ENCODE measurements around the gene UBE2E3.

UBE2E3 gene

DNA sequence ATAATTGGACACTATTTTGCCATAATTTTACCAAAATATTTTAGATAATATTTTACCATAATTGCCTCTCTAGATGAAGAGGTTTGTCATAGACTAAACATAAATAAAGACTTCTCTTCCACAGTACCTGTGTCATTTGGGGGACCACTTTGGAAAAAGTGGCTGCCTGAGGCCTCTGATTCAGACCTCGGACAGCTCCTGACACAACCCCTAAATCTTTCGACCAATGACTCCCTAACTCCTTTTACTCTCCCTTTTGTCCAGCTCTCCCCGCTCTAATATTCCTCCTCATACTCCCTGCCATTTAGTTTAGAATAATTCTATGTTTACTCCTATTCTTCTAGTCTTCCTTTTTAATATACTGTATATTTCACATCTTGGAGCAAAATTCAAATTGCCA, 36.0 kb upstream of the UBE2E3 start:
- Histone ChIP-seq H3K79me2 (ENCODE audit: insufficient read depth, low read length) (no peaks in the 10 kb centered on the region), H3K4me1 (ENCODE audit: insufficient read depth, low read length) (no peaks in the 10 kb centered on the region), H3K36me3 (ENCODE audit: insufficient read depth, low read length) (no peaks in the 10 kb centered on the region), H3K9me3 (ENCODE audit: insufficient read depth, low read length, severe bottlenecking) (no peaks in the 10 kb centered on the region), H3K9ac (ENCODE audit: low read depth, low read length) (no peak overlapping the region), H3K27ac (ENCODE audit: low read length) (no peak overlapping the region), H4K20me1 (ENCODE audit: insufficient read depth, low read length) (no peaks in the 10 kb centered on the region), H3K27me3 (ENCODE audit: insufficient read depth, low read length, poor library complexity) (peaks cover 5% of the 10 kb centered on the region), H2AFZ (ENCODE audit: low read depth, low read length) (no peak overlapping the region), H3K4me3 (ENCODE audit: low read depth in 1 of 2, low read length in 2 of 2) (no peak overlapping the region), H3K4me2 (ENCODE audit: insufficient read depth, low read length) (no peak overlapping the region)
- DNase-seq (no peak), ATAC-seq (ENCODE audit: insufficient read depth, low read depth) (no peak)
- no peak for TF ChIP-seq EZH2 (IDR thresholded peaks at IDR 0.05; ENCODE audit: borderline replicate concordance, low read depth, low read length, severe bottlenecking)
- TF ChIP-seq, protein P1, sequence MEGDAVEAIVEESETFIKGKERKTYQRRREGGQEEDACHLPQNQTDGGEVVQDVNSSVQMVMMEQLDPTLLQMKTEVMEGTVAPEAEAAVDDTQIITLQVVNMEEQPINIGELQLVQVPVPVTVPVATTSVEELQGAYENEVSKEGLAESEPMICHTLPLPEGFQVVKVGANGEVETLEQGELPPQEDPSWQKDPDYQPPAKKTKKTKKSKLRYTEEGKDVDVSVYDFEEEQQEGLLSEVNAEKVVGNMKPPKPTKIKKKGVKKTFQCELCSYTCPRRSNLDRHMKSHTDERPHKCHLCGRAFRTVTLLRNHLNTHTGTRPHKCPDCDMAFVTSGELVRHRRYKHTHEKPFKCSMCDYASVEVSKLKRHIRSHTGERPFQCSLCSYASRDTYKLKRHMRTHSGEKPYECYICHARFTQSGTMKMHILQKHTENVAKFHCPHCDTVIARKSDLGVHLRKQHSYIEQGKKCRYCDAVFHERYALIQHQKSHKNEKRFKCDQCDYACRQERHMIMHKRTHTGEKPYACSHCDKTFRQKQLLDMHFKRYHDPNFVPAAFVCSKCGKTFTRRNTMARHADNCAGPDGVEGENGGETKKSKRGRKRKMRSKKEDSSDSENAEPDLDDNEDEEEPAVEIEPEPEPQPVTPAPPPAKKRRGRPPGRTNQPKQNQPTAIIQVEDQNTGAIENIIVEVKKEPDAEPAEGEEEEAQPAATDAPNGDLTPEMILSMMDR (IDR thresholded peaks at IDR 0.05; ENCODE audit: borderline replicate concordance, extremely low read depth, low read length, poor library complexity, severe bottlenecking) = no peak

DNA sequence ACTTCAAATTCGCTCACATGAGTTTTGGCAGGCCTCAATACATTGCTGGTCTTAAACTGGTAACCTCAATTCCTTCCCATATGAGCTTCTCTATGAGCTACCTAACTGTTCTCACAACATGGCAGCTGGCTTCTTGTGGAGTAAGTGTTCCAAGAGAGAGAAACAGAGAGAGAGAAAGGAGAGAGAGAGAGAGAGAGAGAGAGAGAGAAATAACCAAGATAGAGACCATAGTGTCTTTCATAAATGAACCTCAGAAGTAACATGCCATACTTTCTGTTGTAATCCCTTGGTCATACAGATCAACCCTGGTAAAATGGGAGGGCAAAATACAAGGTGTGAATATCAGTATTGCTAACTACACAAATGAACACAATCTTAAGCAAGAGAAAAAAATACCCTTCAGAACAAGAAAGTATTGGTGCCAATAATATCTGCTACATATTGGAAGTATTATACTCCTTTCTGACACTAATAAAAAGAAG, 33.2 kb upstream of the UBE2E3 start:
- no peaks in the 10 kb centered on the region for H3K9me3 ChIP-seq (ENCODE audit: insufficient read depth, low read length, severe bottlenecking)
- peaks cover 11% of the 10 kb centered on the region for H3K27me3 ChIP-seq (ENCODE audit: insufficient read depth, low read length, poor library complexity)
- TF ChIP-seq, protein P1 (IDR thresholded peaks at IDR 0.05; ENCODE audit: borderline replicate concordance, extremely low read depth, low read length, poor library complexity, severe bottlenecking) = no peak
- no peak for TF ChIP-seq EZH2 (IDR thresholded peaks at IDR 0.05; ENCODE audit: borderline replicate concordance, low read depth, low read length, severe bottlenecking)
- no peak overlapping the region for H3K4me2 ChIP-seq (ENCODE audit: insufficient read depth, low read length)
- no peak overlapping the region for H3K9ac ChIP-seq (ENCODE audit: low read depth, low read length)
- ATAC-seq (ENCODE audit: insufficient read depth, low read depth) = no peak
- no peaks in the 10 kb centered on the region for H3K36me3 ChIP-seq (ENCODE audit: insufficient read depth, low read length)
- no peak overlapping the region for H2AFZ ChIP-seq (ENCODE audit: low read depth, low read length)
- H3K4me3 ChIP-seq (ENCODE audit: low read depth in 1 of 2, low read length in 2 of 2) = no peak overlapping the region
- no peaks in the 10 kb centered on the region for H3K79me2 ChIP-seq (ENCODE audit: insufficient read depth, low read length)
- no peaks in the 10 kb centered on the region for H4K20me1 ChIP-seq (ENCODE audit: insufficient read depth, low read length)
- no peak for DNase-seq
- H3K4me1 ChIP-seq (ENCODE audit: insufficient read depth, low read length) = no peaks in the 10 kb centered on the region
- no peak overlapping the region for H3K27ac ChIP-seq (ENCODE audit: low read length)

GRCh38 chr2:180949896-180950295, 30.5 kb upstream of the UBE2E3 start:
- H3K9me3 ChIP-seq (ENCODE audit: insufficient read depth, low read length, severe bottlenecking) = no peaks in the 10 kb centered on the region
- no peak overlapping the region for H3K4me3 ChIP-seq (ENCODE audit: low read depth in 1 of 2, low read length in 2 of 2)
- TF ChIP-seq, protein P1 (IDR thresholded peaks at IDR 0.05; ENCODE audit: borderline replicate concordance, extremely low read depth, low read length, poor library complexity, severe bottlenecking) = no peak
- H3K36me3 ChIP-seq (ENCODE audit: insufficient read depth, low read length) = no peaks in the 10 kb centered on the region
- H3K9ac ChIP-seq (ENCODE audit: low read depth, low read length) = no peak overlapping the region
- ATAC-seq (ENCODE audit: insufficient read depth, low read depth) = no peak
- H3K79me2 ChIP-seq (ENCODE audit: insufficient read depth, low read length) = no peaks in the 10 kb centered on the region
- no peak for DNase-seq
- peaks cover 15% of the 10 kb centered on the region for H3K27me3 ChIP-seq (ENCODE audit: insufficient read depth, low read length, poor library complexity)
- no peak overlapping the region for H3K27ac ChIP-seq (ENCODE audit: low read length)
- H3K4me2 ChIP-seq (ENCODE audit: insufficient read depth, low read length) = no peak overlapping the region
- no peak overlapping the region for H2AFZ ChIP-seq (ENCODE audit: low read depth, low read length)
- no peaks in the 10 kb centered on the region for H4K20me1 ChIP-seq (ENCODE audit: insufficient read depth, low read length)
- no peaks in the 10 kb centered on the region for H3K4me1 ChIP-seq (ENCODE audit: insufficient read depth, low read length)

DNA sequence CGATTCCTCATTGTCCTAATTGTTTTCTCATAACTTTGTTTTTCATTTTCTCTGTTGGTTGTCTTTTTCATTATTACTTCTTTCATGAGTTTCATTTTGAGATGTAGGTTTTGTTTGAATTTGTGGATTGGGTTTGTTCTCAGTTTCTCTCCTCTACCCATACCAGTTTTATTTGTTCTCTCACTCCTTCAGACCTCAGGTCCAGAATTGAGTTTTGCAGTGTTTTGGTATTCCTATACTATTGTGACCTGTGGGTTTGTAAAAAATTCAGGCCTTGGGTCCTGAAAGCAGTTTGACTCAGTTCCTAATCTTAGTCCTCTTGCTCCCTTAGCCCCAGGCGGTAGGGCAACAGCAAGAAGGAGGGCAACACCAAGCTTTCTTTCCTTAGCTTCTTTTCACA, 28.3 kb upstream of the UBE2E3 start:
- no peak overlapping the region for H3K9ac ChIP-seq (ENCODE audit: low read depth, low read length)
- no peaks in the 10 kb centered on the region for H3K36me3 ChIP-seq (ENCODE audit: insufficient read depth, low read length)
- no peak for ATAC-seq (ENCODE audit: insufficient read depth, low read depth)
- H4K20me1 ChIP-seq (ENCODE audit: insufficient read depth, low read length) = no peaks in the 10 kb centered on the region
- H3K9me3 ChIP-seq (ENCODE audit: insufficient read depth, low read length, severe bottlenecking) = no peaks in the 10 kb centered on the region
- no peak overlapping the region for H2AFZ ChIP-seq (ENCODE audit: low read depth, low read length)
- no peak overlapping the region for H3K27ac ChIP-seq (ENCODE audit: low read length)
- H3K79me2 ChIP-seq (ENCODE audit: insufficient read depth, low read length) = no peaks in the 10 kb centered on the region
- H3K4me1 ChIP-seq (ENCODE audit: insufficient read depth, low read length) = no peaks in the 10 kb centered on the region
- H3K4me2 ChIP-seq (ENCODE audit: insufficient read depth, low read length) = no peak overlapping the region
- TF ChIP-seq EZH2 (IDR thresholded peaks at IDR 0.05; ENCODE audit: borderline replicate concordance, low read depth, low read length, severe bottlenecking) = no peak
- TF ChIP-seq, protein P1 (IDR thresholded peaks at IDR 0.05; ENCODE audit: borderline replicate concordance, extremely low read depth, low read length, poor library complexity, severe bottlenecking) = no peak
- no peak for DNase-seq
- no peak overlapping the region for H3K4me3 ChIP-seq (ENCODE audit: low read depth in 1 of 2, low read length in 2 of 2)
- peaks cover 18% of the 10 kb centered on the region for H3K27me3 ChIP-seq (ENCODE audit: insufficient read depth, low read length, poor library complexity)
